Nephron progenitor cell (in vitro differentiated cells): ENCODE results near the gene ATP10A.

Experiments used
- DNase-seq: peaks from one replicate; pipeline ENCODE4 v3.0.0; 2021
- H3K27ac Mint-ChIP-seq: 2 replicates; pipeline ENCODE4 v1.8.0; 2021; ENCODE audit warnings: mild to moderate bottlenecking, moderate library complexity, mixed read lengths
- H3K27me3 Mint-ChIP-seq: 2 replicates; pipeline ENCODE4 v1.8.0; 2021; ENCODE audit warnings: mild to moderate bottlenecking, low read depth, mixed read lengths; ENCODE audit not compliant: poor library complexity
- H3K36me3 Mint-ChIP-seq: 2 replicates; pipeline ENCODE4 v1.8.0; 2021; ENCODE audit warnings: low read depth, mixed read lengths
- H3K4me1 Mint-ChIP-seq: 2 replicates; pipeline ENCODE4 v1.8.0; 2021; ENCODE audit warnings: mixed read lengths
- H3K4me3 Mint-ChIP-seq: 2 replicates; pipeline ENCODE4 v1.8.0; 2021; ENCODE audit warnings: mild to moderate bottlenecking, moderate library complexity, mixed read lengths
- H3K9me3 Mint-ChIP-seq: 2 replicates; pipeline ENCODE4 v1.8.0; 2021; ENCODE audit warnings: mild to moderate bottlenecking, moderate library complexity, mixed read lengths
- CTCF ChIP-seq: fragments of 200-600 bp; sonication (generic); IDR thresholded peaks from 2 replicates; pipeline ENCODE4 v1.5.0; 2021; ENCODE audit warnings: antibody characterized with exemption

The ATP10A gene

GRCh38 chr15:25890529-25890928 is 27.4 kb upstream of the ATP10A start:
- no peak overlapping the region for H3K27ac Mint-ChIP-seq
- no peaks in the 10 kb centered on the region for H3K4me1 Mint-ChIP-seq
- TF ChIP-seq CTCF: no peak
- no peak overlapping the region for H3K4me3 Mint-ChIP-seq
- no peak for DNase-seq
- H3K9me3 Mint-ChIP-seq: peaks cover 4% of the 10 kb centered on the region
- no peaks in the 10 kb centered on the region for H3K36me3 Mint-ChIP-seq
- H3K27me3 Mint-ChIP-seq: peaks cover 3% of the 10 kb centered on the region

DNA sequence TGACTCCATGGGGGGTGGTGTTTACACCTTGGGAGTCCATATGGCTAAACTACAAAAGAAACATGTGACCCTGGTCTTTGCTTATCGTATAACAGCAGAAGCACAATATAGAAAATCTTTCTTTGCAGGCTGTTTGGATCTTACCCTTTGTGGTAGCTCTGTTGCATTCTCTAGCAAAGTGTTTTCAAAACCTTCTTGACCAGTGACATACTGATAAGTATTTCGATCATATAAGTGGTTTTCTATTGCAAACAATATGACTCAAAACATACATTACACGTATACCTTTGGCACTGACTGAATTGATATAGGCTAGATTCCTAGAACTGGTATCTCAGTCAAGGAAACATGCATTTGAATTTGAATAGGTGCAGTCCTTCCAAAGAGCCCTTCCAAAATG is 24.7 kb upstream of the ATP10A start:
- H3K4me1 Mint-ChIP-seq: peaks cover 4% of the 10 kb centered on the region
- H3K9me3 Mint-ChIP-seq: peaks cover 11% of the 10 kb centered on the region
- no peaks in the 10 kb centered on the region for H3K36me3 Mint-ChIP-seq
- no peaks in the 10 kb centered on the region for H3K27me3 Mint-ChIP-seq
- DNase-seq: no peak
- no peak overlapping the region for H3K4me3 Mint-ChIP-seq
- no peak overlapping the region for H3K27ac Mint-ChIP-seq
- TF ChIP-seq CTCF: no peak

- DNase-seq: no peak
- no peak overlapping the region for H3K4me3 Mint-ChIP-seq
- H3K27me3 Mint-ChIP-seq: no peaks in the 10 kb centered on the region
- TF ChIP-seq CTCF: no peak
- H3K4me1 Mint-ChIP-seq: peaks cover 4% of the 10 kb centered on the region
- peaks cover 11% of the 10 kb centered on the region for H3K9me3 Mint-ChIP-seq
- H3K27ac Mint-ChIP-seq: no peak overlapping the region
- H3K36me3 Mint-ChIP-seq: no peaks in the 10 kb centered on the region
Observed at GRCh38 chr15:25886498-25887140, 23.5 kb upstream of the ATP10A start.

- H3K27ac Mint-ChIP-seq: no peak overlapping the region
- no peak overlapping the region for H3K4me3 Mint-ChIP-seq
- no peak for TF ChIP-seq CTCF
- H3K4me1 Mint-ChIP-seq: peaks cover 4% of the 10 kb centered on the region
- no peaks in the 10 kb centered on the region for H3K36me3 Mint-ChIP-seq
- H3K27me3 Mint-ChIP-seq: no peaks in the 10 kb centered on the region
- H3K9me3 Mint-ChIP-seq: peaks cover 11% of the 10 kb centered on the region
- no peak for DNase-seq
Observed at GRCh38 chr15:25884370-25884769, 21.2 kb upstream of the ATP10A start.

- Mint-ChIP-seq H3K4me3 (no peak overlapping the region), H3K27ac (no peak overlapping the region), H3K4me1 (peaks cover 4% of the 10 kb centered on the region), H3K9me3 (peaks cover 11% of the 10 kb centered on the region), H3K27me3 (no peaks in the 10 kb centered on the region), H3K36me3 (no peaks in the 10 kb centered on the region)
- no peak for TF ChIP-seq CTCF
- DNase-seq: no peak
Observed at GRCh38 chr15:25883463-25884259, 20.5 kb upstream of the ATP10A start.
